ENCODE results near the gene SPOP. TPM values are rescaled to one million over a fixed set of nuclear protein-coding genes. Genes with fewer than 3 reads are reported as not detected.

Gene SPOP
- total and polyA plus RNA-seq, 9 of the 15 experiments (the other 6 are each of a cell fraction or from before 2014, with no cell fraction given): 34.2 to 65.9 (median 39.7) TPM

DNA sequence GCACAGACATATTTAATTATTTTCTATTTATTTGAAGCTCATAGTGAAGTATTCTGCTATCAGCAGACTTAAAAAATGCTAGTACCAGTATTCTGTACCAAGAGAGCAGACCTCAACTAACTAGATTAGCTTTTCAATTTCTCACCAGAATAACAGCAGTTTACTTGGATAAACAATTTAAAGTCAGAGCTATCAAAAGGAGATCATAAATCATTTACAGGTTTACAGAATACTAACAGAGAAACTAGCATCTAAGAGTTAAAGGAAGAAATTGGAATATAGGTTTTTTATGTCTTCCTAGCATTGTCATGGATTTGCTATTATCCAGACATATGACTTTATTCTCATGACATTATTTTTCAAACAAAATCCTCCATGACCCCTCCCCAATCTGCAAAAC lies 3.4 kb downstream of the SPOP start:
- no peaks in the 10 kb centered on the region for H3K9me3 ChIP-seq (replicated peaks; ENCODE audit: control insufficient read depth, insufficient read depth, low read depth, low read length)
- H3K4me1 ChIP-seq (replicated peaks in 1 of 2; ENCODE audit: control insufficient read depth in 2 of 2, insufficient read depth in 2 of 2, low read length in 2 of 2): peaks cover 7 to 15% of the 10 kb centered on the region in 2 experiments; a peak in 4 of 5 replicates
- no peak for ATAC-seq
- no peak for FAIRE-seq
- POLR2A ChIA-PET: interaction anchor here (1.4 kb wide), 1 partner anchor 28 kb away, joined by 5 read pairs; no protein-coding TSS in a partner anchor
- CTCF ChIA-PET (ENCODE audit: low intra/inter-chr PET ratio): no interaction called here
- H3K27me3 ChIP-seq (ENCODE audit: control insufficient read depth in 2 of 2, insufficient read depth in 2 of 2, low read length in 2 of 2): no peaks in the 10 kb centered on the region
- no peak overlapping the region for H3K4me2 ChIP-seq (ENCODE audit: insufficient read depth, low read length)
- no peaks in the 10 kb centered on the region for H3K9me1 ChIP-seq (ENCODE audit: control insufficient read depth, insufficient read depth, low read length)
- peaks cover 6% of the 10 kb centered on the region; the same call in 1 of the 2 replicates for H4K20me1 ChIP-seq (replicated peaks; ENCODE audit: control insufficient read depth, insufficient read depth, low read length)
- no peak for DNase-seq (ENCODE audit: extremely low read depth in 1 of 4, low spot score in 3 of 4)
- no peak overlapping the region for H3K27ac ChIP-seq (ENCODE audit: extremely low read depth, low read depth, low read length)
- H2AFZ ChIP-seq (ENCODE audit: low read depth, low read length): no peak overlapping the region
- no TSS peak for BruUV-seq (replicated peaks)
- in situ Hi-C loops (cut with MboI) (no loop called here), intact Hi-C loops (cut with micrococcal nuclease) (no loop called here)
- no peak overlapping the region for H3K4me3 ChIP-seq
- peaks cover 75% of the 10 kb centered on the region for H3K79me2 ChIP-seq (ENCODE audit: control insufficient read depth, insufficient read depth, low read length)
- H3K9ac ChIP-seq (ENCODE audit: insufficient read depth in 1 of 2, low read depth in 2 of 2, low read length in 2 of 2): no peak overlapping the region
- peaks cover 24% of the 10 kb centered on the region for H3K36me3 ChIP-seq (ENCODE audit: control insufficient read depth, insufficient read depth, low read length)
- TF ChIP-seq ZBTB8A (IDR thresholded peaks at IDR 0.05; ENCODE audit: partially characterized antibody) (no peak), VEZF1 (CRISPR knock-in tag; IDR thresholded peaks at IDR 0.05) (no peak), GTF2A2 (tag; IDR thresholded peaks at IDR 0.05) (no peak), PURB (CRISPR knock-in tag; IDR thresholded peaks at IDR 0.05; ENCODE audit: low read depth) (no peak), CTCFL (IDR thresholded peaks at IDR 0.05; ENCODE audit: borderline replicate concordance, insufficient read depth, low read depth, low read length, poor library complexity, severe bottlenecking) (no peak), HOXB6 (CRISPR knock-in tag; IDR thresholded peaks at IDR 0.05; ENCODE audit: borderline replicate concordance) (no peak), NCOA4 (IDR thresholded peaks at IDR 0.05; ENCODE audit: partially characterized antibody) (no peak), ZNF592 (IDR thresholded peaks at IDR 0.05) (no peak), CXXC5 (CRISPR knock-in tag; IDR thresholded peaks at IDR 0.05) (no peak), IRF2 (CRISPR knock-in tag; IDR thresholded peaks at IDR 0.05) (no peak), FOXK2 (conservative IDR thresholded peaks at IDR 0.05 in 1 of 2, IDR thresholded peaks at IDR 0.05 in 1 of 2; ENCODE audit: low read depth in 2 of 2) (no peak), KLF16 (IDR thresholded peaks at IDR 0.05) (no peak), ZNF184 (CRISPR knock-in tag; IDR thresholded peaks at IDR 0.05) (no peak), EGR1 (conservative IDR thresholded peaks at IDR 0.05) (no peak)
- TF ChIP-seq, protein P1, sequence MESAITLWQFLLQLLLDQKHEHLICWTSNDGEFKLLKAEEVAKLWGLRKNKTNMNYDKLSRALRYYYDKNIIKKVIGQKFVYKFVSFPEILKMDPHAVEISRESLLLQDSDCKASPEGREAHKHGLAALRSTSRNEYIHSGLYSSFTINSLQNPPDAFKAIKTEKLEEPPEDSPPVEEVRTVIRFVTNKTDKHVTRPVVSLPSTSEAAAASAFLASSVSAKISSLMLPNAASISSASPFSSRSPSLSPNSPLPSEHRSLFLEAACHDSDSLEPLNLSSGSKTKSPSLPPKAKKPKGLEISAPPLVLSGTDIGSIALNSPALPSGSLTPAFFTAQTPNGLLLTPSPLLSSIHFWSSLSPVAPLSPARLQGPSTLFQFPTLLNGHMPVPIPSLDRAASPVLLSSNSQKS (CRISPR knock-in tag; IDR thresholded peaks at IDR 0.05): no peak
